ENCODE results near the gene INTS11. TPM values are rescaled to one million over a fixed set of nuclear protein-coding genes. Genes with fewer than 3 reads are reported as not detected.

Gene INTS11
- total RNA-seq, 1 donor from 2014 or later: 84.8 TPM

- Histone ChIP-seq H2AFZ (ENCODE audit: low read depth, low read length) (no peak overlapping the region), H3K9me3 (ENCODE audit: insufficient read depth, low read depth, low read length) (no peaks in the 10 kb centered on the region), H4K20me1 (ENCODE audit: insufficient read depth, low read length) (peaks cover 71% of the 10 kb centered on the region), H3K9ac (ENCODE audit: low read length) (no peak overlapping the region), H3K27ac (ENCODE audit: low read depth, low read length) (no peak overlapping the region), H3K4me1 (ENCODE audit: insufficient read depth, low read length) (peaks cover 21% of the 10 kb centered on the region), H3K36me3 (ENCODE audit: insufficient read depth, low read length) (peaks cover 14% of the 10 kb centered on the region), H3K4me2 (ENCODE audit: low read length) (no peak overlapping the region), H3K4me3 (ENCODE audit: insufficient read depth, low read depth, low read length) (no peak overlapping the region), H3K27me3 (ENCODE audit: insufficient read depth, low read length) (no peaks in the 10 kb centered on the region), H3K79me2 (ENCODE audit: insufficient read depth, low read length) (peaks cover 59% of the 10 kb centered on the region)
- Mint-ChIP-seq H3K4me1 (ENCODE audit: low read depth, unreplicated experiment) (peaks cover 13% of the 10 kb centered on the region), H3K27ac (ENCODE audit: unreplicated experiment) (peak overlapping the region; percentile 18), H3K36me3 (ENCODE audit: low read depth, unreplicated experiment) (peaks cover 9% of the 10 kb centered on the region), H3K4me3 (ENCODE audit: unreplicated experiment) (peak overlapping the region; percentile 54), H3K27me3 (ENCODE audit: low read depth, unreplicated experiment) (no peaks in the 10 kb centered on the region), H3K9me3 (ENCODE audit: unreplicated experiment) (no peaks in the 10 kb centered on the region)
- FAIRE-seq (no peak), DNase-seq (ENCODE audit: low read depth) (no peak)
- TF ChIP-seq CTCF (IDR thresholded peaks at IDR 0.05; ENCODE audit: insufficient read depth, low read depth, low read length) (no peak), EZH2 (IDR thresholded peaks at IDR 0.05; ENCODE audit: insufficient read depth, low read length) (no peak)
Measured at GRCh38 chr1:1313500-1314236, 10.8 kb downstream of the INTS11 start.

GRCh38 chr1:1312450-1313314 is 11.8 kb downstream of the INTS11 start:
- Histone ChIP-seq H3K36me3 (ENCODE audit: insufficient read depth, low read length) (peaks cover 14% of the 10 kb centered on the region), H3K9me3 (ENCODE audit: insufficient read depth, low read depth, low read length) (no peaks in the 10 kb centered on the region), H3K9ac (ENCODE audit: low read length) (no peak overlapping the region), H3K4me1 (ENCODE audit: insufficient read depth, low read length) (peaks cover 11% of the 10 kb centered on the region), H3K27ac (ENCODE audit: low read depth, low read length) (no peak overlapping the region), H3K27me3 (ENCODE audit: insufficient read depth, low read length) (no peaks in the 10 kb centered on the region), H4K20me1 (ENCODE audit: insufficient read depth, low read length) (peaks cover 66% of the 10 kb centered on the region), H3K79me2 (ENCODE audit: insufficient read depth, low read length) (peaks cover 57% of the 10 kb centered on the region), H2AFZ (ENCODE audit: low read depth, low read length) (no peak overlapping the region), H3K4me3 (ENCODE audit: insufficient read depth, low read depth, low read length) (no peak overlapping the region), H3K4me2 (ENCODE audit: low read length) (no peak overlapping the region)
- Mint-ChIP-seq H3K36me3 (ENCODE audit: low read depth, unreplicated experiment) (peaks cover 9% of the 10 kb centered on the region), H3K27me3 (ENCODE audit: low read depth, unreplicated experiment) (no peaks in the 10 kb centered on the region), H3K9me3 (ENCODE audit: unreplicated experiment) (no peaks in the 10 kb centered on the region), H3K27ac (ENCODE audit: unreplicated experiment) (no peak overlapping the region), H3K4me3 (ENCODE audit: unreplicated experiment) (no peak overlapping the region), H3K4me1 (ENCODE audit: low read depth, unreplicated experiment) (peaks cover 6% of the 10 kb centered on the region)
- TF ChIP-seq CTCF (IDR thresholded peaks at IDR 0.05; ENCODE audit: insufficient read depth, low read depth, low read length): no peak
- TF ChIP-seq EZH2 (IDR thresholded peaks at IDR 0.05; ENCODE audit: insufficient read depth, low read length): no peak
- FAIRE-seq (no peak), DNase-seq (ENCODE audit: low read depth) (no peak)

Data from astrocyte (in vitro differentiated cells and primary cell).